GM21576 (cell line): ENCODE results near the gene ZNF524.
A peak's percentile ranks its signal among the peaks of the same experiment; 100 is the strongest.

Experiments
- ATAC-seq: cut with Tn5 transposase; IDR thresholded peaks from one replicate; pipeline ENCODE4 v1.9.1; 2021; ENCODE audit warnings: mild to moderate bottlenecking, moderate library complexity; ENCODE audit not compliant: unreplicated experiment

ZNF524 gene

DNA sequence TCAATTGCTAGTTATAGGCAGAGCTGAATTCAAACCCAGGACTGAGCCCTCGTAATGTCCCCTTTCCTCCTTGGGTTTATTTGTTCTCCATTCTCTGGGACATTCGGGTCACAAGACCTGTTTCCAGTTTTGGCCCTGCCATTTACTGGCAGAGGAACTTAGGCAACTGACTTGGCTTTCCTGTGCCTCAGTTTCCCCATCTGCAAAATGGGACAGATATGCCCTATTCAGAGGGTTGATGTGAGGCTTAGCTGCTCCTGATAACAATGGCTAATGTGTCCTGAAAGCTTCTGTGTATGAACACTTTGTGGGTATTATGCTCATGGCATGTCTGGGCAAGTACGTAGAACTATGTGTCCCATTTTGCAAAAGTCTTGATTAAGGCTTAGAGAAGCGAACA is 996 bp downstream of the ZNF524 start:
- ATAC-seq: no peak

DNA sequence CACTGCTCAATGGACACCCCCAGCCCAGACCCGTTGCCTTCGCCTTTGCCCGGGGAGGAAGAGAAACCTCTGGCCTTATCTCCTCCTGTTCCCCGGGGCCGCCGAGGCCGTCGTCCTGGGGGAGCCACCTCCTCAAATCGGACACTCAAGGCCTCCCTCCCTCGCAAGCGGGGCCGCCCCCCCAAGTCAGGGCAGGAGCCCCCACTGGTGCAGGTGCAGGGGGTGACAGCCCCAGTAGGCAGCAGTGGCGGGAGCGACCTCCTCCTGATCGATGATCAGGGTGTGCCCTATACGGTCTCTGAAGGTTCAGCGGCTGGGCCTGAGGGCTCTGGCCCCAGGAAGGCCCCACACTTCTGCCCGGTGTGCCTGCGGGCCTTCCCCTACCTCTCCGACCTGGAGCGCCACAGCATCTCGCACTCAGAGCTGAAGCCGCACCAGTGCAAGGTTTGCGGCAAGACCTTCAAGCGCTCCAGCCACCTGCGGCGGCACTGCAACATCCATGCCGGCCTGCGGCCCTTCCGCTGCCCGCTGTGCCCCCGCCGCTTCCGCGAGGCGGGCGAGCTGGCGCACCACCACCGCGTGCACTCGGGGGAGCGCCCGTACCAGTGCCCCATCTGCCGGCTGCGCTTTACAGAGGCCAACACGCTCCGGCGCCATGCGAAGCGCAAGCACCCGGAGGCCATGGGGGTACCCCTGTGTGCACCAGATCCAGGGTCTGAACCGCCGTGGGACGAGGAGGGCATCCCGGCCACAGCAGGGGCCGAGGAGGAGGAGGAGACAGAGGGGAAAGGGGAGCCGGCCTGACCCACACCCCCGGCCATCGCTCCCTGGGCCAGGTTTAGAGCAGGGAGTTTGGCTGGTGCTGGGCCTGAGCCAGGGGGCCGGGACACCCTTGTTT is 2.3 kb downstream of the ZNF524 start:
- ATAC-seq: no peak

DNA sequence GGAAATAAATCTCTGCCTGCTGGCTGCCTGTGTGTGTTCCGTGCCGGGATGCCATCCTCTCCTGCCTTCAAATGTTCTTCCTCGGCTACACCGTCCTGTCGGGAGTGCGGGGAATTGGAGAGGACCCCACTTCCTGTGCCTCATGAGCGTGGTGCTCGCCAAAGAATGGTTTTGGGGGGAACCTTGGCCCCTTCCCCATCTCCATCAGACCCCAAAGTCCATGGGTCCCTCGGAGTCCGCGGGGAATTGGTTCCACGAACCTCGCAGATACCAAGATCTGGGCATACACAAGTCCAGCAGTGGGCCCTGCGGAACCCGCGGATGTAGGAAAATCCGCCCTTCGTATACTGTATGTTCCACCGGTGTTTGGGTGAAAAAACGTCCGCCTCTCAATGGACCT is 3.0 kb downstream of the ZNF524 start:
- no peak for ATAC-seq

DNA sequence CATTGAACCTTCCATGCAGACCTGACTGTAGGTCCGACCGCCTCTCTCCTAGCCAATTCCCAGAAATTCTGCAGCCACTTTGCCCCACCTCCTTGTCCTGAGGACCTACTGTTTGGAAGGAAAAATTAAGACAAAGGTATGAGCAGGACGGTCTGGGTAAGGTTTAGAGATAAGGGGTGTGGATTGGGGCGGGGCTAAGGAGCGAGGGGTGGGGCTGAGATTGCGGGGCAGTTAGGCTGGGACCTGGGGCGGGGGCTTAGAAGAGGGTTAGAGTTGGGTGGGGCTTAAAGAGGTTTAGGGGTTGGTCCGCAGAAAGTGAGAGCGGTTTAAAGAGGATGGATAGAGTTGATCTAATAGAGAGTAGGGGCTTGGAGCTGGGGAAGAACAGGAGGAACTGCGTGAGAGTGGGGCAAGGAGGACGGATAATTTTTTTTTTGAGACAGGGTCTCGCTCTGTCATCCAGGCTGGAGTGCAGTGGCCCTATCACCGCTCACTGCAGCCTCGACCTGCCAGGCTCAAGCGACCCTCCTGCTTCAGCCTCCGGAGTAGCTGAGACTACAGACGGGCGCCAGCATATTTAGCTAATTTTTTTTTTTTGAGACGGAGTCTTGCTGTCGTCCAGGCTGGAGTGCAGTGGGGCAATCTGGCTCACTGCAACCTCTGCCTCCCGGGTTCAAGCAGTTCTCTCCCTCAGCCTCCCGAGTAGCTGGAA is 3.6 kb downstream of the ZNF524 start:
- no peak for ATAC-seq

- ATAC-seq: peak; percentile 68
These were observed 5.1 kb downstream of the ZNF524 start for GRCh38 chr19:55605207-55605636.

DNA sequence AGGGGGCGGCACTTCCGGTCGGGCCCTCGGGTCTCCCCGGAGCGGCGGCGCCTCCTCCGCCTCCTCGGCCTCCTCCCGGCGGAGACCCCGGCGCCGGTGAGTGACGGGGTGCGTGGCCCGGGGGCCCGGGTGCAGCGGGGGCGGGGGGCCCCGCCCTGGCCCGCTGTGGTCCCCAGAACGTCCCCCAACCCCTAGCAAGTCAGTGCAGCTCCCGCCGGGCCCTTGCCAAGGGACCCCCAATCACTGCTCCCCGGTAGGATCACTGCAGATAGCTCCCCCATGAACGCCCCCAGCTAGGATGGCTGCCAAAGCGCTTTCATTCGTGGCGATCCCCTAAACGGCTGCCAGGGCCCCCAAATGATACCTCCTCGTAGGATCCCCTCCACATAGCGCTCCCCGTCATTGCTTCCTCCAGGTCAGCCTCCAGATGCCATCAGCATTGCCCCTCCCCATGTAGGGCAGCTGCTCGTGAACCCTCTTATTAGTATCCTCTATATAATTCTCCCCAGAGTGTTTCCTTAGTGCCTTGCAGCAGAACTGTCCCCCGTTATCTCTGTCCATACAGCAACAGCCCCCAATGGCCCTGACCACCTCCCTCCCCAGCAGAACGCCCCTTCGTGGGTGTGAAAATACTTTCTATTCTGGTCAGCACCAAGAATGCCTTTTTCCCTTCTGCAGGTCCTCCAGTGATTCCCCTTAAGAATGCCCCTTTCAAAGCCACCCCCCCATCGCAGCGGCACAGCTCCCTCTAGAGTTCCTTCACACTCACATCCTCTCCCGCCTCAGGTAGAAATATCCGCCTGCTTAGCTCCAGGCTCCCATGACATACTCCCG is 5.8 kb downstream of the ZNF524 start, which contains the start of gene ZNF865:
Gene ZNF865, plus strand, starts transcription at position 11 of the 834 bp plus-strand sequence. CDS start 7,972 bp downstream, outside the sequence.
- ATAC-seq: no peak

GRCh38 chr19:55606471-55606787 is 6.3 kb downstream of the ZNF524 start:
- ATAC-seq: no peak

DNA sequence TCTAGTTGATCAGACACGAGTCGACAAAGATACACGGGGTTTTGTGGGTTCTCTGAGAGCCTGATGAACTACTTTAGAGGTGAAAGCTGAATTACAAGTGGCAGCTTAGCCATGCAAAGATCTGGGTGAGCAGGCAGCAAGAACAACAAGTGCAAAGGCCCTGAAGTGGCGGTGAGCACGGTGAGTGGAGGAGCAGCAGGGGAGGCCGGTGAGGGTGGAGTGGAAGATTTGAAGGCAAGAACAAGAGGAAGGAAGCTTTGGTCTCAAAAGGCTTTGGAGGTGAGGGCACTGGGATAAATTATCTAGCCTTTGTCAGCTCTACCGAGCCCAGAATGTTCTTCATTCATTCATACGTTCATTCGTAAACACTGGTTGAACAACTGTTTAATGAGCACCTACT is 6.7 kb downstream of the ZNF524 start:
- ATAC-seq: no peak

DNA sequence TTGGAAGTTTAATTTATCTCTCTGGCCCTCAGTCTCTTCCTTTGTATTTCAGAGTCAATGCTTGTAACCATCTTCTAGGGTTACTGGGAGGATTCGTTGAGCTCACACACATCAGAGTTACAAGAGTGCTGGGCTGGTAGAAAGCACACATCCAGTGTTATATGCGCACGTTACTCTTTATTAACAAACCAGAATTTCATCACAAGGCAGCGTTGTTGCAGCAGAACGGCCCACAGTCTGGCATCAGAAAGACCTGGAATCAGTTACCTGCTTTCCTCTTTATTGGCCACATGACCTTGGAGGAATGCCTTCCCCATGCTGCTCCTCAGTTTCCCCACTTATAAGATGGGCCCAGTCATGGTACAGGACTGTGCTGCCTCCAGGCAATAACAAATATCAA is 9.2 kb downstream of the ZNF524 start:
- no peak for ATAC-seq

DNA sequence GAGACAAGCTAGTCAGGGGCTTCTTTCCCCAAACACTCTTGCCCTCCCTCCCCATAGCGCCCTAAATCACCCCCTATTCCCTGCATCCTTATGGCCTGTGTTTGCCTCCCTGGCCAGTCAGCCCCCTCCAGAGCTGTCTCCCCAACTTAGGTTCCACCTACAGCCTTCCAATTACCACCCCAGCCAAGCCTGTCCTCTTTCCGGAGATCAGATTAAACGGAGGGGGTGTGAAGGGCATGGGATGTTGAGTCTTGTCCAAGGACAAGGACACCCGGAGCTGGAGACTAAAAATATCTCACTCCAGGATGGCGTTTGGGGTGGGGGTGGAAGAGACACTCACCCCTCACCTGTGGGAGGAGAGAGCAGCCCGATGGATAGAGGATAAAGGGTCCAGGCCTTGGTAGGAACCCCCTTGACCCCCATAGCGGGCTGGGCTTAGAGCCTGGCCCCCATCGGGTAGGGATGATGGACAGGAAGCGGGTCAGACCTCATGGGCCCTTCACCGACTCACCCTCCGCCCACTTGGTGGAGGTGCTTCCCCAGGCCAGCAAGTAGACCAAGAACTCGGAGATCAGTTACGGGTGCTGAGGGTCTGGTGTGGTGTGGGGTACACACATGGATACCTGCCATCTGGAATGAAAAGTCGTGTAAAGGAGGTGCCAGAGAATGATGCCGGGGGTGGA is 11.4 kb downstream of the ZNF524 start:
- no peak for ATAC-seq

DNA sequence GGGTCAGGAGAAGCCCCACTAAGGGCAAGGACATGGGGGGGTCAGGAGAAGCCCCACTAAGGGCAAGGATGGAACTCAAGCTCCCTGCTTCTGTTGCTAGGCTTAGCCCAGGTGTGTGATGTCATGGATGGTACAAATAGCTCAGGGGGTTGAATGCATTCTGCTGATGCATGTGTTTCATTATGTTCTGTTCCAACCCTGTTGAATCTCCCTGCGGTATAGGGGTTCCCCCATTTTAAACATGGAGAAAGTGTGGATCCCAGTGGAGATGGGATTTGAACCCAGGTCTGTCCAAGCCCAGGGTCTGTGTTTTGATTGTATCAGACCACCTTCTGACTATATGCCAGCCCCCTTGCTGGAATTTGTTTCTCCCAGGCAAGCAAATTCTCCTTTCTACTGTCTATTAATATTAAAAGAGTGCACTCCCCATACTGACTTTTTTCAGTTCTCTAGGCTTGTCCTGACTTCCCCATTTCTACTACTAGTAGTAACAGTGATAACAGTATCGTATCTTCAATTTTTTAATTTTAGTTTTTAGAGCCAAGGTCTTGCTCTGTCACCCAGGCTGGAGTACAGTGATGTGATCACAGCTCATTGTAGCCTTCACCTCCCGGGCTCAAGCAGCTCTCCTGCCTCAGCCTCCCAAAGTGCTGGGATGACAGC is 12.0 kb downstream of the ZNF524 start:
- no peak for ATAC-seq

DNA sequence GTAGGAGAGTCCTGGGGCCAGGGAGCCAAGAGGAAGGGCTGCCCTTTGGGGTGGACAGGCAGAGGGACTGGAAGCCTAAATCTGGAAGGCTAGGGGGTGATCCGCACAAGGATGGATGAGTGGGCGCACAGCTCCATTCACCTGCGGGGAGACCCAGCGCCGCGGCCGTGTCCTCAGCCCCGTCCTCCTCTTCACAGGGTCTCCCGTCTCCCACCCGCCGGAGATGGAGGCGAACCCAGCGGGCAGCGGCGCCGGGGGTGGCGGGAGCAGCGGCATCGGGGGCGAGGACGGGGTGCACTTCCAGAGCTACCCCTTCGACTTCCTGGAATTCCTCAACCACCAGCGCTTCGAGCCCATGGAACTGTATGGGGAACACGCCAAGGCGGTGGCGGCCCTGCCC is 13.3 kb downstream of the ZNF524 start:
- no peak for ATAC-seq

GRCh38 chr19:55613930-55614710 is 14.0 kb downstream of the ZNF524 start:
- ATAC-seq: no peak

GRCh38 chr19:55614711-55615542 is 14.8 kb downstream of the ZNF524 start:
- no peak for ATAC-seq

DNA sequence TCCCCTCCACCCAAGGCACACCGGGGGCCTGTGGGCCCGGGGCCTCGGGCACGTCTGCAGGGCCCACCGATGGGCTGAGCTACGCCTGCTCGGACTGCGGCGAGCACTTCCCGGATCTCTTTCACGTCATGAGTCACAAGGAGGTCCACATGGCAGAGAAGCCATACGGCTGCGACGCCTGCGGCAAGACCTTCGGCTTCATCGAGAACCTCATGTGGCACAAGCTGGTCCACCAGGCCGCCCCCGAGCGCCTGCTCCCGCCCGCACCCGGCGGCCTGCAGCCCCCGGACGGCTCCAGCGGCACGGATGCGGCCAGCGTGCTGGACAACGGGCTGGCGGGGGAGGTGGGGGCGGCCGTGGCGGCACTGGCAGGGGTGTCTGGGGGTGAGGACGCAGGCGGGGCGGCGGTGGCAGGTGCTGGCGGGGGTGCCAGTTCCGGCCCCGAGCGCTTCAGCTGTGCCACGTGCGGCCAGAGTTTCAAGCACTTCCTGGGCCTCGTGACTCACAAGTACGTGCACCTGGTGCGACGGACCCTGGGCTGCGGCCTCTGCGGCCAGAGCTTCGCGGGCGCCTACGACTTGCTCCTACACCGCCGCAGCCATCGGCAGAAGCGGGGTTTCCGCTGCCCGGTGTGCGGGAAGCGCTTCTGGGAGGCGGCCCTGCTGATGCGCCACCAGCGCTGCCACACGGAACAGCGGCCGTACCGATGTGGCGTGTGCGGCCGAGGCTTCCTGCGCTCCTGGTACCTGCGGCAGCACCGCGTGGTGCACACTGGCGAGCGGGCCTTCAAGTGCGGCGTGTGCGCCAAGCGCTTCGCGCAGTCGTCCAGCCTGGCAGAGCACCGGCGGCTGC is 15.7 kb downstream of the ZNF524 start:
- no peak for ATAC-seq

DNA sequence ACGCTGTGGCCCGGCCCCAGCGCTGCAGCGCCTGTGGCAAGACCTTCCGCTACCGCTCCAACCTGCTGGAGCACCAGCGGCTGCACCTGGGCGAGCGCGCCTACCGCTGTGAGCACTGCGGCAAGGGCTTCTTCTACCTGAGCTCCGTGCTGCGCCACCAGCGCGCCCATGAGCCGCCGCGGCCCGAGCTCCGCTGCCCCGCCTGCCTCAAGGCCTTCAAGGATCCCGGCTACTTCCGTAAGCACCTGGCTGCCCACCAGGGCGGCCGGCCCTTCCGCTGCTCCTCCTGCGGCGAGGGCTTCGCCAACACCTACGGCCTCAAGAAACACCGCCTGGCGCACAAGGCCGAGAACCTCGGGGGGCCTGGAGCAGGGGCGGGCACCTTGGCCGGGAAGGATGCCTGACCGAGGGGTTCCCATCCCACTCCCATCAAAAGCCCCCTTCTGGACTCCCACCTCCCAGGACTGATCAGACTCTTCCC is 16.3 kb downstream of the ZNF524 start:
- no peak for ATAC-seq

DNA sequence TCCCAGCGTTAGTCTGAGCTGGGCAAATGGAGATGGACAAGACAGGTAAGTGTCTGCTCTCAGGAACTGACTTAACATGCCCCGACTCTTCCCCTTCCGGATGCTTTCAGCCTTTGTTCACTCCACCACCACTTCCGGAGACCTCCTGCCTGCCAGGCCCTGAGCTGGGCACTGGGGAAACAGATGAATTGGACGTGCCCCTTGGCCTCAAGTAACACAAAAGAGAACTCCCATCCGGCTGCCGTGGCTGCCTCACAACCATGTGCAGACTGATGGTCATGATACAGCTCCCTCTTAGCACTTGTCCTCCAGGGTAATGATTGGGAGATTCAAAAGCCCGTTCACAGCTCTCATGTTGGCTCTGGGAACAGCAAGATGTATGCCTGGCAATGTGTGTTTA is 17.3 kb downstream of the ZNF524 start:
- no peak for ATAC-seq

DNA sequence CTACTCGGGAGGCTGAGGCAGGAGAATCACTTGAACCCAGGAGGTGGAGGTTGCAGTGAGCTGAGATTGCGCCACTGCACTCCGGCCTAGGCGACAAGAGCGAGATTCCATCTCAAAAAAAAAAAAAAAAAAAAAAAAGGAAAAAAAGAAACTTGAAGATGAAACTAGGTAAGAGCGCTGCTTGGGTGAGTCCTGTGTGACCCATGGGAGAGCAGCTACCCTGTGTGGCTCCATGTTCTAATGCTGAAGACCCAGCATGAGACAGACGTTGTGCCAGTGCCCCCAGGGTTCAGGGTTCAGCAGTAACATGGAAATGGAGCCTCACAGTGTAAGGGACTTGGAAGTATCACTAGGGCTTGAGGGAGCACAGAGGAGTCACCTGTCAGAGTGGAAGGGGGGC is 18.3 kb downstream of the ZNF524 start:
- ATAC-seq: no peak
